Thyroid gland (tissue), 4 donors: ENCODE measurements around the gene SORCS2. TPM values are rescaled to one million over a fixed set of nuclear protein-coding genes. Genes with fewer than 3 reads are reported as not detected.
A peak's percentile ranks its signal among the peaks of the same experiment; 100 is the strongest.

Experiments
- DNase-seq, 2 donors: peaks; one replicate each; pipeline ENCODE4 v3.0.0-alpha.2; 2019
- H3K27ac ChIP-seq, 3 donors: fragments of 200-600 bp; sonication (generic); 1 replicate in 2 of 3; 2 replicates in 1 of 3; pipeline ENCODE4 v1.5.1; 2016 to 2019; ENCODE audit warnings: mild to moderate bottlenecking in 1 of 3, moderate library complexity in 1 of 3
- H3K27me3 ChIP-seq: fragments of 200-600 bp; sonication (generic); one replicate; pipeline ENCODE4 v1.5.1; 2019
- H3K36me3 ChIP-seq, 2 donors: fragments of 200-600 bp; sonication (generic); one replicate each; pipeline ENCODE4 v1.5.1; 2016 to 2019
- H3K4me1 ChIP-seq, 2 donors: fragments of 200-600 bp; sonication (generic); one replicate each; pipeline ENCODE4 v1.5.1; 2017 to 2019
- H3K4me3 ChIP-seq, 3 donors: fragments of 200-600 bp; sonication (generic); replicated peaks in 1 of 3; 1 replicate in 2 of 3; 2 replicates in 1 of 3; pipeline ENCODE4 v1.5.1; 2016; ENCODE audit warnings: mild to moderate bottlenecking in 1 of 3
- H3K9me3 ChIP-seq: fragments of 200-600 bp; sonication (generic); one replicate; pipeline ENCODE4 v1.5.1; 2017
- POLR2A ChIP-seq, 2 donors: fragments of 450-650 bp; IDR thresholded peaks; one replicate each; pipeline ENCODE4 v1.6.1; 2017; ENCODE audit warnings: antibody characterized with exemption in 2 of 2, mild to moderate bottlenecking in 2 of 2, moderate library complexity in 1 of 2
- WGBS, 2 donors: methylation state at CpG; one replicate each; pipeline ENCODE4 v1.1.5; 2017; 5-methylcytosine and 5-hydroxymethylcytosine counted together
- intact Hi-C: fragments of 100-400 bp; cut with DNase I; formaldehyde crosslinking; loops from one replicate; pipeline ENCODE4 v1.15.1; 2023
- total RNA-seq, 4 donors: library from RNA; depleted of rRNA; stranded (reverse); fragments of >200 nt; gene quantifications; one replicate each; pipeline ENCODE4 v1.2.3, GENCODE V29; 2016
- TF ChIP-seq, protein P1 (sequence below), 6 experiments: fragments of 200-600 bp in 3 of 6; fragments of 450-650 bp in 3 of 6; sonication (generic) in 3 of 6; IDR thresholded peaks; one replicate each; pipeline ENCODE4 v1.5.1; 2016 to 2019; ENCODE audit warnings: antibody characterized with exemption in 6 of 6, mild to moderate bottlenecking in 2 of 6, inconsistent platforms in 1 of 6, moderate library complexity in 1 of 6

Gene SORCS2
- total RNA-seq, 4 donors from 2014 or later = 1.7 to 13.6 (median 3.6) TPM

DNA sequence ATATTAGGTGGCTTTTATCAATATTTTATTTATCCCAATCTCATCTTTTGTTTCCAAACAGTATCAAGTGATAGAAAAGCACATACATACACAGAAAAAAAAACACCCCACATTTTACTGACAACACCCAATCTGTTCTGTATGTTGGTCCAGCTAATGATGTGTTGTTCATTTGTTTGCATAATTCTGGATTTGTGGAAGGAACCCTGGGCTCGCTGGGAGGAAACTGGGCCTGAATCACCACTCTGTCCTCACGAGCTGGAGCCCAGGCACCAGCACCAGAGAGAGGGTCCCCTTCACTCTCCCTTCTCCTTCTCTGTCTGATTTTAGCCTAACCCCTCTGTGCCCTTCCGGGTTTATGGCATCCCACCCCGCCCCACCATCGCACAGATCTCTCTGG is 162.6 kb downstream of the SORCS2 start:
- H3K4me3 ChIP-seq = no peak overlapping the region
- no peak for DNase-seq
- no peak overlapping the region for H3K27ac ChIP-seq
- no peak for TF ChIP-seq POLR2A (IDR thresholded peaks at IDR 0.05)
- TF ChIP-seq, protein P1, sequence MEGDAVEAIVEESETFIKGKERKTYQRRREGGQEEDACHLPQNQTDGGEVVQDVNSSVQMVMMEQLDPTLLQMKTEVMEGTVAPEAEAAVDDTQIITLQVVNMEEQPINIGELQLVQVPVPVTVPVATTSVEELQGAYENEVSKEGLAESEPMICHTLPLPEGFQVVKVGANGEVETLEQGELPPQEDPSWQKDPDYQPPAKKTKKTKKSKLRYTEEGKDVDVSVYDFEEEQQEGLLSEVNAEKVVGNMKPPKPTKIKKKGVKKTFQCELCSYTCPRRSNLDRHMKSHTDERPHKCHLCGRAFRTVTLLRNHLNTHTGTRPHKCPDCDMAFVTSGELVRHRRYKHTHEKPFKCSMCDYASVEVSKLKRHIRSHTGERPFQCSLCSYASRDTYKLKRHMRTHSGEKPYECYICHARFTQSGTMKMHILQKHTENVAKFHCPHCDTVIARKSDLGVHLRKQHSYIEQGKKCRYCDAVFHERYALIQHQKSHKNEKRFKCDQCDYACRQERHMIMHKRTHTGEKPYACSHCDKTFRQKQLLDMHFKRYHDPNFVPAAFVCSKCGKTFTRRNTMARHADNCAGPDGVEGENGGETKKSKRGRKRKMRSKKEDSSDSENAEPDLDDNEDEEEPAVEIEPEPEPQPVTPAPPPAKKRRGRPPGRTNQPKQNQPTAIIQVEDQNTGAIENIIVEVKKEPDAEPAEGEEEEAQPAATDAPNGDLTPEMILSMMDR (IDR thresholded peaks at IDR 0.05) = no peak
- H3K4me1 ChIP-seq = peaks cover 17 to 20% of the 10 kb centered on the region in 2 donors
- WGBS, 2 donors = 84 to 89% methylated on average over 5 of the region's 5 CpGs
- H3K9me3 ChIP-seq = no peaks in the 10 kb centered on the region
- no peaks in the 10 kb centered on the region for H3K27me3 ChIP-seq
- intact Hi-C loops = no loop called here
- H3K36me3 ChIP-seq = no peaks in the 10 kb centered on the region

- no peak for TF ChIP-seq POLR2A (IDR thresholded peaks at IDR 0.05)
- TF ChIP-seq, protein P1 (IDR thresholded peaks at IDR 0.05) = no peak
- H3K9me3 ChIP-seq = no peaks in the 10 kb centered on the region
- H3K27me3 ChIP-seq = no peaks in the 10 kb centered on the region
- H3K4me3 ChIP-seq = no peak overlapping the region
- intact Hi-C loops = no loop called here
- H3K36me3 ChIP-seq = no peaks in the 10 kb centered on the region
- WGBS, 2 donors = 86 to 91% methylated on average over 3 of the region's 3 CpGs
- H3K4me1 ChIP-seq = peaks cover 21 to 24% of the 10 kb centered on the region in 2 donors
- no peak overlapping the region for H3K27ac ChIP-seq
- no peak for DNase-seq
These were observed 163.5 kb downstream of the SORCS2 start for GRCh38 chr4:7355795-7356194.

DNA sequence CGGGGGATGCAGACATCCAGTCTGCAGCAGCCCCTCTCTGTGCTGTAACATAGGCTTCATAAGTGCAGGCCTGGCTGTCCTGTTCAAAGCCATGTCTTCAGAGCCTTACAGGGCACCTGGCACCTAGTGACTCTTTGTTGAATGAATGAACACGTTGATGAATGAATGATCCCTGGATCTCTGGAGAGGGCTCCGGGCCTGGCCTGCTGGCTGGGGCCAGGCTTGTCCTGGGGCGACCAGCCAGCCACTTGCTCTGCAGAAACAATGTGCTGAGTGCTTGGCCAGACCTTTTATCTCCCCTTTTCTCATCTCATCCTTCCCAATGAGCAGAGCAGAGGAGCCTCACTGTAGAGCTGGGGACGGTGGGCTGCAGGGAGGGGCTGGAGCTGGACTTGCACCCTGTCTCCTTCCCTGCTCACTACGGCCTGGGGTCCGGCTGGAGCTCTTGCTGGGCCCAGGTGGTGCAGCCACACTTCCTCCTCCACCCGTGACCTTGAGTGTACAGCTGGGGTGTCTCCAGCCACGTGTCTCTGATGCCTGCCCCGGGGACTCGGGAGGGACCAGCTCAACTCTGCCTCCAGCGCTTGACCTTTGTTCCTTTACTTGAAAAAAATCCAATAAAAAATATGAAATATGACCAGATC is 164.5 kb downstream of the SORCS2 start:
- no peaks in the 10 kb centered on the region for H3K27me3 ChIP-seq
- DNase-seq = no peak
- no peaks in the 10 kb centered on the region for H3K9me3 ChIP-seq
- no peaks in the 10 kb centered on the region for H3K36me3 ChIP-seq
- H3K4me3 ChIP-seq = no peak overlapping the region
- 77 to 80% methylated on average over 12 of the region's 12 CpGs for WGBS, 2 donors
- peaks cover 21 to 24% of the 10 kb centered on the region in 2 donors for H3K4me1 ChIP-seq
- no peak for TF ChIP-seq POLR2A (IDR thresholded peaks at IDR 0.05)
- TF ChIP-seq, protein P1 (IDR thresholded peaks at IDR 0.05) = no peak
- intact Hi-C loops = no loop called here
- no peak overlapping the region for H3K27ac ChIP-seq

GRCh38 chr4:7357323-7357722 is 165.0 kb downstream of the SORCS2 start:
- TF ChIP-seq POLR2A (IDR thresholded peaks at IDR 0.05) = no peak
- TF ChIP-seq, protein P1 (IDR thresholded peaks at IDR 0.05) = no peak
- intact Hi-C loops = no loop called here
- no peak overlapping the region for H3K27ac ChIP-seq
- H3K9me3 ChIP-seq = no peaks in the 10 kb centered on the region
- DNase-seq = no peak
- peaks cover 21 to 24% of the 10 kb centered on the region in 2 donors for H3K4me1 ChIP-seq
- no peak overlapping the region for H3K4me3 ChIP-seq
- H3K27me3 ChIP-seq = no peaks in the 10 kb centered on the region
- WGBS, 2 donors = 86 to 88% methylated on average over 9 of the region's 9 CpGs
- H3K36me3 ChIP-seq = no peaks in the 10 kb centered on the region

GRCh38 chr4:7358100-7358735 is 165.9 kb downstream of the SORCS2 start:
- no peak overlapping the region for H3K4me3 ChIP-seq
- H3K4me1 ChIP-seq = peaks cover 21 to 24% of the 10 kb centered on the region in 2 donors
- H3K9me3 ChIP-seq = no peaks in the 10 kb centered on the region
- peak; percentile 92 to 93 for DNase-seq
- WGBS, 2 donors = 31 to 38% methylated on average over 11 of the region's 11 CpGs
- H3K36me3 ChIP-seq = no peaks in the 10 kb centered on the region
- intact Hi-C loops = no loop called here
- H3K27ac ChIP-seq = peak overlapping the region in 2 of 3 donors; percentile 47 to 48
- H3K27me3 ChIP-seq = no peaks in the 10 kb centered on the region
- TF ChIP-seq, protein P1 (IDR thresholded peaks at IDR 0.05) = no peak
- no peak for TF ChIP-seq POLR2A (IDR thresholded peaks at IDR 0.05)
